Gastrocnemius medialis (tissue), 4 donors: ENCODE measurements around the gene APBA2.

Experiments used
- POLR2A ChIP-seq, 2 donors: fragments of 450-650 bp; IDR thresholded peaks; one replicate each; pipeline ENCODE4 v1.6.1; 2017; ENCODE audit warnings: antibody characterized with exemption in 2 of 2, mild to moderate bottlenecking in 2 of 2, moderate library complexity in 2 of 2
- TF ChIP-seq, protein P1 (sequence below), 5 experiments: fragments of 450-650 bp in 3 of 5; fragments of 200-600 bp in 2 of 5; sonication (generic) in 2 of 5; IDR thresholded peaks in 4 of 5; conservative IDR thresholded peaks in 1 of 5; 1 replicate in 4 of 5; 2 replicates in 1 of 5; pipeline ENCODE4 v1.5.1; 2016 to 2019; ENCODE audit warnings: antibody characterized with exemption in 5 of 5, mild to moderate bottlenecking in 3 of 5, moderate library complexity in 3 of 5

DNA sequence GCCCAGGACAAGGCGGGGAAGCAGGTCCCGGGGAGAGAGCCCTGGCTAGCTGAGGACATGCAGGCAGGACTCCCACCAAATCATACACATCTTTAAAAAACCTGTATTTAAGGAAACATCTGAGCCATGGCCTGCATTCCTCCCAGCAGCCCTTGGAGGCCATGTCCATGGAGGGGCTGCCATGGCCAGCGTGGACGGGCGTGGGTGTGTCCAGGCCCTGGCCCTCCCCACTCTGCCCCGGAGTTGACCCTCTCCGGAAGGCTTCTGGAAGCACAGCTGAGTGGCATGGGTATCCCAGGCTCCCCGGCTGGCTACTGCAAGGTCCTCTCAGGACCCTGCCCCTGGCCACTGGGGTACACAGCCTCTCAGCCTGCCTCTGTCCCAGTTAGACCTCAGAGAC, 234.1 kb downstream of the APBA2 start:
- TF ChIP-seq, protein P1, sequence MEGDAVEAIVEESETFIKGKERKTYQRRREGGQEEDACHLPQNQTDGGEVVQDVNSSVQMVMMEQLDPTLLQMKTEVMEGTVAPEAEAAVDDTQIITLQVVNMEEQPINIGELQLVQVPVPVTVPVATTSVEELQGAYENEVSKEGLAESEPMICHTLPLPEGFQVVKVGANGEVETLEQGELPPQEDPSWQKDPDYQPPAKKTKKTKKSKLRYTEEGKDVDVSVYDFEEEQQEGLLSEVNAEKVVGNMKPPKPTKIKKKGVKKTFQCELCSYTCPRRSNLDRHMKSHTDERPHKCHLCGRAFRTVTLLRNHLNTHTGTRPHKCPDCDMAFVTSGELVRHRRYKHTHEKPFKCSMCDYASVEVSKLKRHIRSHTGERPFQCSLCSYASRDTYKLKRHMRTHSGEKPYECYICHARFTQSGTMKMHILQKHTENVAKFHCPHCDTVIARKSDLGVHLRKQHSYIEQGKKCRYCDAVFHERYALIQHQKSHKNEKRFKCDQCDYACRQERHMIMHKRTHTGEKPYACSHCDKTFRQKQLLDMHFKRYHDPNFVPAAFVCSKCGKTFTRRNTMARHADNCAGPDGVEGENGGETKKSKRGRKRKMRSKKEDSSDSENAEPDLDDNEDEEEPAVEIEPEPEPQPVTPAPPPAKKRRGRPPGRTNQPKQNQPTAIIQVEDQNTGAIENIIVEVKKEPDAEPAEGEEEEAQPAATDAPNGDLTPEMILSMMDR (IDR thresholded peaks at IDR 0.05 in 4 of 5, conservative IDR thresholded peaks at IDR 0.05 in 1 of 5) = no peak
- TF ChIP-seq POLR2A (IDR thresholded peaks at IDR 0.05) = no peak
